H1 (cell line): ENCODE results near the gene CPNE8. TPM values are rescaled to one million over a fixed set of nuclear protein-coding genes. Genes with fewer than 3 reads are reported as not detected.
A peak's percentile ranks its signal among the peaks of the same experiment; 100 is the strongest.

Source experiments
- CTCF ChIA-PET: fragments of 300-600 bp; sonication (Branson Sonifier 250); formaldehyde crosslinking; loops from one replicate; lab custom pipeline; 2021; ENCODE audit not compliant: partially characterized antibody; lab: Charles Lee
- POLR2A ChIA-PET: fragments of 300-600 bp; sonication (Branson Sonifier 250); formaldehyde crosslinking; loops from one replicate; lab custom pipeline; 2021; ENCODE audit warnings: inconsistent platforms; ENCODE audit not compliant: partially characterized antibody; lab: Charles Lee
- DNase-seq, 2 experiments: peaks; one replicate each; pipeline versions ENCODE4 v3.0.0 to v3.0.0-alpha.2; 2010 to 2022; ENCODE audit warnings: low spot score in 2 of 2, low read depth in 1 of 2, mixed read lengths in 1 of 2
- FAIRE-seq: peaks from 2 replicates; lab custom pipeline; 2011; peaks lifted over from hg19 to GRCh38; lab: Jason Lieb, UNC
- H2AFZ ChIP-seq: 2 replicates; pipeline ENCODE4 v1.8.1; 2012; ENCODE audit warnings: low read length, inconsistent platforms
- H2AK5ac ChIP-seq: 2 replicates; pipeline ENCODE4 v1.6.1; 2013; ENCODE audit warnings: low read depth, low read length
- H2BK120ac ChIP-seq: replicated peaks from 2 replicates; pipeline ENCODE3; 2013; ENCODE audit warnings: low read depth, low read length, inconsistent platforms
- H2BK12ac ChIP-seq: 2 replicates; pipeline ENCODE4 v1.6.1; 2013; ENCODE audit warnings: low read depth, low read length
- H2BK15ac ChIP-seq: 2 replicates; pipeline ENCODE4 v1.6.1; 2013; ENCODE audit warnings: low read length
- H2BK20ac ChIP-seq: 2 replicates; pipeline ENCODE4 v1.6.1; 2013; ENCODE audit warnings: low read length
- H2BK5ac ChIP-seq: 2 replicates; pipeline ENCODE4 v1.6.1; 2013; ENCODE audit warnings: low read depth, low read length
- H3K14ac ChIP-seq: 2 replicates; pipeline ENCODE4 v1.6.1; 2013; ENCODE audit warnings: inconsistent platforms; ENCODE audit not compliant: insufficient read length
- H3K18ac ChIP-seq: 2 replicates; pipeline ENCODE4 v1.6.1; 2013; ENCODE audit warnings: low read length; ENCODE audit errors: extremely low read depth
- H3K23ac ChIP-seq: 2 replicates; pipeline ENCODE4 v1.6.1; 2013; ENCODE audit warnings: inconsistent platforms; ENCODE audit not compliant: insufficient read length
- H3K23me2 ChIP-seq: 2 replicates; pipeline ENCODE4 v1.6.1; 2013; ENCODE audit warnings: low read depth, low read length
- H3K27ac ChIP-seq: 2 replicates; pipeline ENCODE4 v1.6.1; 2011; ENCODE audit warnings: low read depth, low read length, inconsistent platforms
- H3K27me3 ChIP-seq, 4 experiments: replicated peaks in 1 of 4; 1 replicate in 1 of 4; 2 replicates in 3 of 4; pipeline versions ENCODE4 v1.6.1 to v1.8.1; 2011 to 2013; ENCODE audit warnings: low read length in 3 of 4, mild to moderate bottlenecking in 3 of 4, inconsistent platforms in 2 of 4, mixed read lengths in 2 of 4, moderate library complexity in 1 of 4; ENCODE audit not compliant: control insufficient read depth in 3 of 4, insufficient read depth in 3 of 4; ENCODE audit errors: extremely low read depth in 1 of 4
- H3K36me3 ChIP-seq, 4 experiments: 2 replicates each; pipeline versions ENCODE4 v1.6.1 to v1.8.1; 2011 to 2013; ENCODE audit warnings: mild to moderate bottlenecking in 4 of 4, low read length in 3 of 4, moderate library complexity in 2 of 4, control low read depth in 1 of 4, inconsistent platforms in 1 of 4; ENCODE audit not compliant: insufficient read depth in 4 of 4, control insufficient read depth in 2 of 4
- H3K4ac ChIP-seq: replicated peaks from 2 replicates; pipeline ENCODE3; 2013; ENCODE audit warnings: low read length, low read depth, mixed read lengths, inconsistent platforms; ENCODE audit not compliant: insufficient read length
- H3K4me1 ChIP-seq, 4 experiments: replicated peaks in 1 of 4; 1 replicate in 1 of 4; 2 replicates in 3 of 4; pipeline versions ENCODE4 v1.6.1 to v1.8.1; 2011 to 2013; ENCODE audit warnings: low read length in 3 of 4, inconsistent platforms in 2 of 4, mixed read lengths in 1 of 4; ENCODE audit not compliant: insufficient read depth in 4 of 4, control insufficient read depth in 3 of 4
- H3K4me2 ChIP-seq, 2 experiments: 2 replicates each; pipeline versions ENCODE4 v1.6.1 to v1.8.1; 2011 to 2013; ENCODE audit warnings: low read depth in 2 of 2, low read length in 2 of 2, control low read depth in 1 of 2, inconsistent platforms in 1 of 2, mild to moderate bottlenecking in 1 of 2; ENCODE audit not compliant: insufficient read depth in 1 of 2
- H3K4me3 ChIP-seq, 4 experiments: fragments of 200-600, 300-600 bp in 1 of 4; sonication (generic), shearing (Covaris generic), sonication (Bioruptor Twin) in 1 of 4; 2 replicates each; pipeline versions ENCODE4 v1.5.1 to v1.8.1; 2011 to 2016; ENCODE audit warnings: low read length in 4 of 4, low read depth in 3 of 4, control low read depth in 2 of 4, inconsistent platforms in 2 of 4, mild to moderate bottlenecking in 2 of 4, mixed read lengths in 1 of 4, moderate library complexity in 1 of 4; ENCODE audit not compliant: insufficient read depth in 2 of 4; ENCODE audit errors: extremely low read depth in 1 of 4
- H3K56ac ChIP-seq: replicated peaks from 2 replicates; pipeline ENCODE3; 2013; ENCODE audit warnings: low read depth, mild to moderate bottlenecking, mixed read lengths, low read length, inconsistent platforms; ENCODE audit not compliant: insufficient read length
- H3K79me1 ChIP-seq: 2 replicates; pipeline ENCODE4 v1.6.1; 2013; ENCODE audit warnings: low read depth, low read length, control low read depth
- H3K79me2 ChIP-seq, 2 experiments: 2 replicates each; pipeline versions ENCODE4 v1.6.1 to v1.8.1; 2012 to 2013; ENCODE audit warnings: low read length in 2 of 2, mild to moderate bottlenecking in 2 of 2, inconsistent platforms in 1 of 2; ENCODE audit not compliant: insufficient read depth in 2 of 2, control insufficient read depth in 1 of 2
- H3K9ac ChIP-seq, 4 experiments: replicated peaks in 1 of 4; 1 replicate in 1 of 4; 2 replicates in 3 of 4; pipeline versions ENCODE4 v1.6.1 to v1.8.1; 2011 to 2013; ENCODE audit warnings: low read depth in 3 of 4, low read length in 3 of 4, control low read depth in 2 of 4, mild to moderate bottlenecking in 2 of 4, moderate library complexity in 2 of 4, inconsistent platforms in 1 of 4; ENCODE audit errors: extremely low read depth in 1 of 4
- H3K9me3 ChIP-seq, 2 experiments: 2 replicates each; pipeline versions ENCODE4 v1.6.1 to v1.8.1; 2012 to 2013; ENCODE audit warnings: mild to moderate bottlenecking in 2 of 2, moderate library complexity in 2 of 2, control low read depth in 1 of 2, inconsistent platforms in 1 of 2, low read depth in 1 of 2, low read length in 1 of 2, mixed read lengths in 1 of 2; ENCODE audit not compliant: insufficient read depth in 2 of 2
- H4K20me1 ChIP-seq, 2 experiments: replicated peaks in 1 of 2; 2 replicates each; pipeline versions ENCODE3 to v1.8.1; 2011 to 2013; ENCODE audit warnings: inconsistent platforms in 2 of 2, low read length in 2 of 2, mild to moderate bottlenecking in 1 of 2; ENCODE audit not compliant: insufficient read depth in 2 of 2, control insufficient read depth in 1 of 2
- H4K5ac ChIP-seq: 2 replicates; pipeline ENCODE4 v1.6.1; 2013; ENCODE audit warnings: low read length, low read depth, mixed read lengths, inconsistent platforms; ENCODE audit not compliant: insufficient read length
- H4K8ac ChIP-seq: 2 replicates; pipeline ENCODE4 v1.8.0; 2013; ENCODE audit warnings: mild to moderate bottlenecking, moderate library complexity, low read length, inconsistent platforms; ENCODE audit not compliant: insufficient read depth; ENCODE audit errors: extremely low read depth
- H4K91ac ChIP-seq: replicated peaks from 2 replicates; pipeline ENCODE3; 2013; ENCODE audit warnings: low read length, mixed read lengths, inconsistent platforms; ENCODE audit not compliant: insufficient read length
- ATF2 ChIP-seq: IDR thresholded peaks from 2 replicates; pipeline ENCODE4 v1.6.1; 2012; ENCODE audit warnings: low read length, inconsistent platforms
- CEBPB ChIP-seq: IDR thresholded peaks from 2 replicates; pipeline ENCODE4 v1.6.1; 2012; ENCODE audit warnings: low read depth, low read length
- CTCF ChIP-seq, 3 experiments: IDR thresholded peaks; 1 replicate in 2 of 3; 2 replicates in 1 of 3; pipeline versions ENCODE4 v1.5.1 to v1.6.1; 2011; ENCODE audit warnings: low read length in 3 of 3, mild to moderate bottlenecking in 3 of 3, inconsistent platforms in 2 of 3, low read depth in 1 of 3, moderate library complexity in 1 of 3; ENCODE audit not compliant: insufficient read depth in 1 of 3; ENCODE audit errors: control extremely low read depth in 1 of 3
- NRF1 ChIP-seq: IDR thresholded peaks from 2 replicates; pipeline ENCODE4 v1.6.1; 2011; ENCODE audit warnings: mild to moderate bottlenecking, low read depth, low read length, improper control_type of control experiment
- RAD21 ChIP-seq, 2 experiments: IDR thresholded peaks in 1 of 2; conservative IDR thresholded peaks in 1 of 2; 2 replicates each; pipeline ENCODE4 v1.6.1; 2011; ENCODE audit warnings: low read depth in 2 of 2, low read length in 2 of 2, improper control_type of control experiment in 1 of 2, inconsistent platforms in 1 of 2, mild to moderate bottlenecking in 1 of 2, moderate library complexity in 1 of 2
- SP1 ChIP-seq: IDR thresholded peaks from 2 replicates; pipeline ENCODE4 v1.6.1; 2011; ENCODE audit warnings: low read depth, low read length
- WGBS, 2 experiments: shearing (Covaris generic) in 1 of 2; methylation state at CpG; one replicate each; pipeline versions ENCODE4 v1.1.6 to v1.1.7; 2013 to 2015; ENCODE audit warnings: low lambda C conversion rate in 2 of 2, mixed read lengths in 2 of 2, inconsistent platforms in 1 of 2, low coverage in 1 of 2, missing lambda C conversion rate in 1 of 2; ENCODE audit not compliant: insufficient replicate concordance in 2 of 2, insufficient coverage in 1 of 2, insufficient read length in 1 of 2; ENCODE audit errors: extremely low coverage in 1 of 2, missing lambda C conversion rate in 1 of 2; 5-methylcytosine and 5-hydroxymethylcytosine counted together
- polyA plus RNA-seq, 7 experiments: library from polyadenylated mRNA; depleted of rRNA in 3 of 7; stranded (reverse) in 5 of 7; unstranded in 2 of 7; fragments of >200 nt in 5 of 7; fragments of 200-250 nt in 2 of 7; gene quantifications; 1 replicate in 5 of 7; 2 replicates in 1 of 7; 4 replicates in 1 of 7; pipeline versions ENCODE4 v1.2.1 to v1.2.3, GENCODE V29; 2011 to 2013; ENCODE audit warnings: missing spikeins in 2 of 7, mixed read lengths in 2 of 7
- total RNA-seq: library from RNA; stranded (reverse); fragmentation: NEBNext Ultra II Directional; extraction: Animal tissue kit (Norgen Biotek cat#: 25700); gene quantifications from 2 replicates; pipeline ENCODE4 v1.2.1, GENCODE V29; 2021

Gene CPNE8
- total and polyA plus RNA-seq, 2 of the 8 experiments (the other 6 are each of a cell fraction or from before 2014, with no cell fraction given): 2.5 to 6.8 TPM

- H3K56ac ChIP-seq: no peak overlapping the region
- H3K79me2 ChIP-seq: no peaks in the 10 kb centered on the region
- H2BK12ac ChIP-seq: no peak overlapping the region
- no peak overlapping the region for H4K5ac ChIP-seq
- H2AFZ ChIP-seq: no peak overlapping the region
- ChIA-PET POLR2A (no interaction called here), CTCF (interaction anchor here (0.6 to 2.3 kb wide), 21 partner anchors 9 to 576 kb away, joined by 3 to 26 read pairs (median 4); no protein-coding TSS in a partner anchor)
- H2BK120ac ChIP-seq: no peak overlapping the region
- no peaks in the 10 kb centered on the region for H3K27me3 ChIP-seq
- no peaks in the 10 kb centered on the region for H3K36me3 ChIP-seq
- no peaks in the 10 kb centered on the region for H4K20me1 ChIP-seq
- H2BK15ac ChIP-seq: no peak overlapping the region
- H3K18ac ChIP-seq: no peak overlapping the region
- DNase-seq (no peak), FAIRE-seq (peak; percentile 52)
- H2BK20ac ChIP-seq: no peak overlapping the region
- H3K4me2 ChIP-seq: no peak overlapping the region
- H4K8ac ChIP-seq: no peak overlapping the region
- no peak overlapping the region for H3K23ac ChIP-seq
- H3K4me1 ChIP-seq: no peaks in the 10 kb centered on the region
- H3K9me3 ChIP-seq: no peaks in the 10 kb centered on the region
- H3K23me2 ChIP-seq: no peaks in the 10 kb centered on the region
- no peak overlapping the region for H3K9ac ChIP-seq
- H3K4me3 ChIP-seq: no peak overlapping the region
- H4K91ac ChIP-seq: no peak overlapping the region
- H3K27ac ChIP-seq: no peak overlapping the region
- H2AK5ac ChIP-seq: no peak overlapping the region
- peak; percentile 75 to 86 for TF ChIP-seq RAD21 (IDR thresholded peaks at IDR 0.05 in 1 of 2, conservative IDR thresholded peaks at IDR 0.05 in 1 of 2; ENCODE audit: low read depth in 2 of 2, low read length in 2 of 2)
- TF ChIP-seq CTCF (IDR thresholded peaks at IDR 0.05; ENCODE audit: control extremely low read depth in 1 of 3, insufficient read depth in 1 of 3, low read depth in 1 of 3, low read length in 3 of 3): peak in 2 of 3 experiments; percentile 63 to 72; a peak in 3 of 4 replicates
- no peak for TF ChIP-seq SP1
- no peak for TF ChIP-seq ATF2
- no peak for TF ChIP-seq CEBPB
- TF ChIP-seq NRF1: no peak
- no peaks in the 10 kb centered on the region for H3K79me1 ChIP-seq
- 21% methylated on average over 2 of the region's 2 CpGs; no CpG with 5 or more reads in 1 of the 2 experiments for WGBS, 2 experiments
- H3K4ac ChIP-seq: no peak overlapping the region
- H2BK5ac ChIP-seq: no peak overlapping the region
- no peak overlapping the region for H3K14ac ChIP-seq
These were observed 15.8 kb upstream of the CPNE8 start for GRCh38 chr12:38921025-38921677.
